ENCODE data around the gene PLEKHA4.
A peak's percentile ranks its signal among the peaks of the same experiment; 100 is the strongest.
"Not testable (repeated sequence)": the region's sequence is repeated elsewhere in the genome, so short reads cannot be mapped to it uniquely, and the experiment has no call there.

Gene PLEKHA4

GRCh38 chr19:48887861-48888612 lies 19.6 kb upstream of the PLEKHA4 start:
- FAIRE-seq = no peak

- no peak for FAIRE-seq
Observed at GRCh38 chr19:48883726-48884125, 15.3 kb upstream of the PLEKHA4 start.

DNA sequence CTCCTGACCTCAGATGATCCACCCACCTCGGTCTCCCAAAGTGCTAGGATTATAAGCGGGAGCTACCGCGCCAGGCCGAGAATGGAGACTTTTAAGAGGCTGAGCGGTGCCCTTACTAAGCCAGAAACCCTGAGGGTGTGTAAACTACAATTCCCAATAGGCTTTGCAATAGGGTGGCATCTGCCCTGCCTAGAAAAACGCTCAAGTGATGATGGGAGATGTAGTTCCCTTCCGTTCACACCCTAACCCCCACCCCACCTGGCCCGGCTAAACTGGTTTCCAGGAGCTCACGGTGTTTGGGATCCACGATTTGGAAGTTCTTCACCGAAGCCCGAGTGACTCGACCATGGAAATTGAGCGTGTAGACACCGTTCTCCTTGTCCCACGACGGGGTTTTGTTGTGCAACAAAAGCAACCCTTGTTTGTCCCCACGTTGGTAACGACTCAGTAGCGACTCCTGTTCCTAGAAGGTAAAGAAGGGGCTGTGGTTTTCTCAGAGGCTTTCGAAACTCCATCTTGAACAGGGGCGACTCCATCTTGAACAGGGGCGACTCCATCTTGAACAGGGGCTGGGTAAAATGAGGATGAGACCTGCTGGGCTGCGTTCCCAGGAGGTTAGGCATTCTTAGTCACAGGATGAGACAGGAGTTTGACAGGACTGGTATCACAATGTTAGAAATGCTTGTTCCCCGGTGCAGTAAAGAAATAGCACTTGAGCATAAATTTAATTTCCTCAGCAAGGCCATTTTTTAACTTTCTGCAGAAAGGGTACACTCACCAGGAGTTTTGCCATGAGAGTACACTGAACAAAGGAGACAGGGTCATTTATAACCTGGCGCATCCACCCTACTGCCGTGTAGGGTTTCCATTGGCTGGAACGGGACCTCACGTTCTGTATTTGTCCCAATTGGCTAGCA lies 13.6 kb upstream of the PLEKHA4 start:
- no peak for FAIRE-seq

DNA sequence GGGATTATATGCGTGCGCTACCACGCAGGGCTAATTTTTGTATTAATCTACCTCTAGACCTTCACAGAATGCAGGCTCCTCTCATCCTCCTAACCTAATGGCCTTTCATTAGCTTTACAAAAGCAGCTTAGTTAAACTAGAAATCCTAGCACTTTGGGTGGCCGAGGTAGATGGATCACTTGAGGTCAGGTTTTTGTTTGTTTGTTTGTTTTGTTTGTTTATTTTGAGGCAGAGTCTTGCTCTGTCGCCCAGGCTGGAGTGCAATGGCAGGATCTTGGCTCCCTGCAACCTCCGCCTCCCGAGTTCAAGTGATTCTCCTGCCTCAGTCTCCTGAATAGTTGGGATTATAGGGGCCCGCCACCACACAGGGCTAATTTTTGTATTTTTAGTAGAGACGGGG lies 11.3 kb upstream of the PLEKHA4 start:
- FAIRE-seq = not testable (repeated sequence)

- FAIRE-seq = no peak
Observed at GRCh38 chr19:48879025-48879637, 10.7 kb upstream of the PLEKHA4 start.

DNA sequence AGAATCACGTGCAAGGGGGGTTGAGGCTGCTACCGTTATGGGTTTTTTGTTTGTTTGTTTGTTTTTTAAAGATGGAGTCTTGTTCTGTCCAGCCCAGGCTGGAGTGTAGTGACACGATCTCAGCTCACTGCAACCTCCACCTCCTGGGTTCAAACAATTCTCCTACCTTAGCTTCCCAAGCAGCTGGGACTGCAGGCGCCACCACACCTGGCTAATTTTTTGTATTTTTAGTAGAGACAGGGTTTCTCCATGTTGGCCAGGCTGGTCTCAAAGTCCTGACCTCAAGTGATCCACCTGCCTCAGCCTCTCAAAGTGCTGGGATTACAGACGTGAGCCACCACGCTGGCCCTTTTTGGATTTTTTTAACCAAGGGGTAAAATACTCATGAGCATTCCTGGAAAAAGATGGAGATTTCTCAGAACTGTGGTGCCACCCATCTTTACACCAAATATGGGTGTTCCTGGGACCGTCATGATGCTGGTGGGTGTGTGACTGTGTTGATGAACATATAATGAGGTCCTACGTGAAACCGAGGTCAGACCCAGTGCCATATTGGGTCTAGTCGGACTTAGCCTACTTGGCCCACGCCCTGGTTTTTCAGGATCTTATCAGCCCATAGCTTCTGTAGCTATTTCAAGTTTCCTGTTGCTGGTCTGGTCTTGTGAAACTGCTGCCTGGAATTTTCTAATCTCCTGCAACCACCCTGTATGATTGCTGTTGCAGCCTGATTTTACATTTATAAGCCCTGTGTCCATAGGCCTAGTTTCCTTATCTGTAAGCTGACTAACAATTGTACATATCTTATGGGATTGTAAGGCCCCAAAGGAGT lies 10.0 kb upstream of the PLEKHA4 start:
- FAIRE-seq = no peak

DNA sequence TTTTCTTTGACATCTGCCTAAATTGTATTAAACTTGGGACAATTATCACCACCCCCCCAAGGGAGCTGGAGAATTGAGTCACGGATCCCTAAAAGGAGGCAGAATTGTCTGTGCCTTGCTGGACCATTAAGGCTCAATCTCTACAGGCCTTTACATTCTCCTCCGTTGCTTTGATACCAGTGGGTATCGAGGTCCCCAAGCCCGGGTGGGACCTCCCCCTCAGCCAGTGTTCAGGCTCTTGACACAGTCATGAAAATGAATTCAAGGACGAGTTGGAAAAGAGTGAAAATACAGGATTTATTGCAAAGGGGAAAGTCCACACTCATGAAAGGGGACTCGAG lies 9.4 kb upstream of the PLEKHA4 start:
- no peak for FAIRE-seq

- not testable (repeated sequence) for FAIRE-seq
Observed at GRCh38 chr19:48876043-48876981, 7.9 kb upstream of the PLEKHA4 start.

- FAIRE-seq = no peak
Observed at GRCh38 chr19:48874303-48875135, 6.1 kb upstream of the PLEKHA4 start.

DNA sequence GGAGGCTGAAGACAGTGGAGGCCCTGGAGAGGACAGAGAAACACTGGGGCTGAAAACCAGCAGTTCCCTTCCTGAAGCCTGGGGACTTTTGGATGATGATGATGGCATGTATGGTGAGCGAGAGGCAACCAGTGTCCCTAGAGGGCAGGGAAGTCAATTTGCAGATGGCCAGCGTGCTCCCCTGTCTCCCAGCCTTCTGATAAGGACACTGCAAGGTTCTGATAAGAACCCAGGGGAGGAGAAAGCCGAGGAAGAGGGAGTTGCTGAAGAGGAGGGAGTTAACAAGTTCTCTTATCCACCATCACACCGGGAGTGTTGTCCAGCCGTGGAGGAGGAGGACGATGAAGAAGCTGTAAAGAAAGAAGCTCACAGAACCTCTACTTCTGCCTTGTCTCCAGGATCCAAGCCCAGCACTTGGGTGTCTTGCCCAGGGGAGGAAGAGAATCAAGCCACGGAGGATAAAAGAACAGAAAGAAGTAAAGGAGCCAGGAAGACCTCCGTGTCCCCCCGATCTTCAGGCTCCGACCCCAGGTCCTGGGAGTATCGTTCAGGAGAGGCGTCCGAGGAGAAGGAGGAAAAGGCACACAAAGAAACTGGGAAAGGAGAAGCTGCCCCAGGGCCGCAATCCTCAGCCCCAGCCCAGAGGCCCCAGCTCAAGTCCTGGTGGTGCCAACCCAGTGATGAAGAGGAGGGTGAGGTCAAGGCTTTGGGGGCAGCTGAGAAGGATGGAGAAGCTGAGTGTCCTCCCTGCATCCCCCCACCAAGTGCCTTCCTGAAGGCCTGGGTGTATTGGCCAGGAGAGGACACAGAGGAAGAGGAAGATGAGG lies 5.3 kb upstream of the PLEKHA4 start:
- FAIRE-seq = no peak

- FAIRE-seq = no peak
Observed at GRCh38 chr19:48872884-48873475, 4.6 kb upstream of the PLEKHA4 start.

GRCh38 chr19:48872182-48872883 lies 3.9 kb upstream of the PLEKHA4 start, which contains the start of gene PPP1R15A:
PPP1R15A (plus strand) TSS chr19:48872421; CDS start chr19:48873234, 813 bp downstream.
- FAIRE-seq = peak; percentile 94

- not testable (repeated sequence) for FAIRE-seq
Observed at GRCh38 chr19:48871471-48872181, 3.2 kb upstream of the PLEKHA4 start.

DNA sequence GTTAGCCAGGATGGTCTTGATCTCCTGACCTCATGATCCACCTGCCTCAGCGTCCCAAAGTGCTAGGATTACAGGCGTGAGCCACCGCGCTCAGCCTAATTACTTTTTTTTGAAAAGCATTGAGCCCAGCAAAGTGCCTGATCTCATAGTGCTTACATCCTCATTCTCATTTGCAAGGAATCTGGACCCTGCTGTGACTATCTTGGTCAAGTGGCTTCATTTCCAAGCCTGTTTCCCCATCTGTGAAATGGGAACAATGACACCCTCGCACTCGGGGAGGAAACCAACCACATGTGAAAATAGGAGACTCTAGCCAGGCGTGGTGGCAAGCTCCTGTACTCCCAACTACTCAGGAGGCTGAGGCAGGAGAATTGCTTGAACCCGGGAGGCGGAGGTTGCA lies 1.6 kb upstream of the PLEKHA4 start:
- FAIRE-seq = no peak

DNA sequence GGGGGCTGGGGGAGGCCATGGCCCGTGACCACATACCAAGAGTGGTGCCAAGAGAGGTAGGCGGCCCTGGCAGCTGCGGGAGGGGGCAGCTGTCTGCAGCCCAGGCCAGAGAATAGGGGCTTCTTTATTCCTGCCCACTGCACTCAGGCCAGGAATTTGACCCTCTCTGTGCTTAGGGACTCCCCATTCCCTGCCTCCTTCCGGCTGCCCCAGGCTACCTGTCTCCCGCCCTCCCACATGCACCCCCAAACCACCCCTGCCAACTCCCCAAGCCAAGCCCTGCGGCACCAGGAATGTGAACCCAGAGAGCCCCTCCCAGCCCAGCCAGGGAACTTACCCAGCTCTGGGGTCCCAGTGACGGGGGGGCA lies 687 bp downstream of the PLEKHA4 start:
- FAIRE-seq = no peak

DNA sequence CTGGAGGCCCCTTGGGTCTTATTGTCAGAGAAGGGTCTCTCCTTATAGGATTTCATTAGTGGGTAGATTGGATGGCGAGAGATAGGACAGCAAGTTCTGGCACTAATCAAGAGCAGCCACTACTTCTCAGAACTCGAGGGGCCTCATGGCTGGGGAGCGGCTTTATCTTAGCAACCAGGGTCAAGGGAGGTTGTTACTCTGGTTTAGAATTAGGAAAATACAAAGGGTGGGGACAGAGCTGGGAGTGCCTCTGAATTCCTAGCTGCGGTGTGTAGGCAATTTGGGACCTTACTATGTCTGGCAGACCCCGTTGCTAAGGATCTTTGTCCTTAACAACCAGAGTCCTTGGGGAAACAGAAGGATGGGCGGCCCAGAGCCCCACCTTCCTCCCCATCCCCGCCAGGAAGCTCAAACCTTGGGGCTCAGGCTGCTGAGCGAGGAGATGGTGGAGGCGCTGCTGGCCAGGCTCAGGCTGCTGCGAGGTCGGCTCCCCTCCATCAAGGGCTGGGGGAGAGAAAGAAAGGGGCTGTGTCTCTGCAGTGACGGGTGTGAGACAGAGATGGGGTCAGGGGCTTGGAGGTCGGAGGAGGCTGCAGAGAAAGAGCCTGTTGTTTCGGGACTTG lies 1.2 kb downstream of the PLEKHA4 start:
- FAIRE-seq = no peak

DNA sequence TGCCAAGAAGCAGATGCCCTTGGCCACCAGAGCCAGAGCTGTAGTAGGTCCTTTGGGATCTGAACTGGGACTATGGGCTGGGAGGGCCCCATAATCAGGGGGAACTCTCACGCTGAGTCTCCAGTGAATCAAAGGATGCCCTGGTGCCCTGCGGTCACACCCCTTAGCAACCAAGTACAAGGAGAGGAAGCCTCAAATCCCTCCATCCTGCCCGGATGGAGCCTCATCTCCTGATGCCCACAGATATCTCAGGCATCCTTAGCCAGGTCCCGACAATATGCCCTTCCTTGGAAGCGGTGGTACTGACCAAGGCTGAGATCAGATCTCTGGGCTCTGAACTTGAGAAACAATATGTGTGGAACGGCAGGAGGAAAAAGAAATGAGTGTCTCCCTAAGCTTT lies 1.7 kb downstream of the PLEKHA4 start:
- no peak for FAIRE-seq
